GM18508 (cell line): ENCODE data around the gene ATP2A2.
"Not testable (repeated sequence)": the region's sequence is repeated elsewhere in the genome, so short reads cannot be mapped to it uniquely, and the experiment has no call there.

Experiments
- ATAC-seq: cut with Tn5 transposase; IDR thresholded peaks from one replicate; pipeline ENCODE4 v1.9.1; 2021; ENCODE audit warnings: moderate number of reproducible peaks; ENCODE audit not compliant: insufficient read depth, unreplicated experiment

ATP2A2 gene

DNA sequence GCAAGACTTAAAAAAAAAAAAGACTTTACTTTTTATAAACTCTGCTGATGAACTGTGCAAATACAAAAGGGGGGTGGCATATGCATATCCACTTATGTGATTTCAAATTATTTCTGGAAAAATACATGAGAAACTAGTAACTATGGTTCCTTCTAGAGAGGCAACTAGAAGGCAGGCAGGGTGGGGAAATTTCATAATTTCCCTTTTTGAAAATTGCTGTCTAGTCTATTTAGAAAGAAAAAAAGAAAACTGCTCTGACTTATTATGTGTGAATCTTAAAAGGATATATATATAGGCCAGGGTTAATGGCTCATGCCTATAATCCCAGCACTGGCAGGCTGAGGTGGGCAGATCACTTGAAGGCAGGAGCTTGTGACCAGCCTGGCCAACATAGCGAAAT is 80.2 kb downstream of the ATP2A2 start:
- no peak for ATAC-seq

DNA sequence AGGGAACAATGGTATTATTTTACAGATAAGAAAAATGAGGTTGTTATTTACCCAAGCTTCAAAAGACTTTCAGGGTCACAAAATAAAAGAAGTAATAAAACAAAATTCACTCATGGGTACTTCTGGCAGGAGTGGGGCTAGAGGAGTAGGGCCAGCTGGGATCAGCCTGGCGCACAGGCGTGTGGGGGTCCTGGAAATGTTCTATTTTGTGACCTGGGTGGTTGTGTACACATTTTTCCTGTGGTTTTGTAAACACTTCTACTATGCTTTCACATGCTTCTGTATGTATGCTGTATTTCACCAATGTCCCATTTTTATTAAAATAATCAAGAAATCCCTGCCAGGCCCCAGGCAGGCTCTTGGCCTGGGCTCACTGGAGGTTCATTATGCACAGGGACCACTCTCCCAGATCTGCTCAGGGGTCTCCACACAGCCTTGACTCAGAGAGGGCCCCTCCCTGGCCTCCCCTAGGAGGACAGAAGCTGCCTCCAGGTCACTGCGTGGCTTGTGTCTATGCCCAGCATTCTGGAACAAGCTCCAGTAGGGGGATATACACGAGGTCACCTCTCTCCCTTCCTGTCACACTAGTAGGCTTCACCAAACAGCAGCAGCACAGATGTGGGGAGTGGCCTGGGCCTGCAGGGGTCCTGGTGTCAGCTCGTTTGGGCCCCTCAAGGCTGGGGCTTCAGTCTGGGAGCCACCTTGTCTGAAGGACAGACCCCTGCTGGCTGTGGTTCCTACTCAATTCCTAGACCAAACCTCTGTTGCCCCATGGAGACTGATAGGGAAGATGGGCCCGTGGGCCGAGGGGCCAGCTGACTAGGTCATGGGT is 84.7 kb downstream of the ATP2A2 start:
- no peak for ATAC-seq

DNA sequence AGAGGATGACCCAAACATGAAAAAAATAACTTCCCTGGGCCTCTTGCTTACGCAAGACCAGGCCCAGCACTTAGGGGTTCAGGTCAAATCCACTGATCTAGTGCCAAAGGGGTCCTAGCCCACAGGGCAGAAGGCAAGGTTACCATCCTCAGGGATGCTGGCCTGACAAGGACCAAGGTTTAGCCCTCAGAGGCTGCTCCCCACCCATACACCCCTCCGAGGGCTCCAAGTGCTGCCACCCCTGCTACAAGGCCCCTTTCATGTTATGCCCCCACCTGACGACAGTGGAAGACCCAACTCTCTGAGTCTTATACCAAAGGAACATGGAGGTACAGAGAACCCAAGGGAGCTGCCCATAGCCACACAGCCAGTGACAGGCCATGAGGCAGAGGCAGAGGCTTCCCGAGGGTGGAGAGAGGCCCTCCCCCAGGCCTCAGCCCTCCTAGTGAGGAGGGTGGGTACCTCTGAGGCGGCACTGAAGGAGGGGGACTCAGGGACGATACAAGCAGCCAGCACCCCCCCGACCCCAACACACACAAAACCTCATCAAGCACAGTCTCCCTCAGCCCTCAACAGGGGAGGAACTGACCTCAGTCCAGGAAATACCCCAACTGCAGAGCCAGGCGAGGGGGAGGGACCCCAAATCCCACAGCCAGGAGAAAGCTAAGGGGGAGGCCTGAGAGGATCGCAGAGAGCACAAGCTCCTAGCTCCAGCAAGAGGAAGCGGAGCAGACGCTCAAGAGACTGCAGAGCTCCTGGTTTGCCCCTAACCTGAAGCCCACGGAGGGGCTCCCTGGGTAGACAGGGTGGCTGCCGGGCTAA is 85.5 kb downstream of the ATP2A2 start:
- no peak for ATAC-seq

DNA sequence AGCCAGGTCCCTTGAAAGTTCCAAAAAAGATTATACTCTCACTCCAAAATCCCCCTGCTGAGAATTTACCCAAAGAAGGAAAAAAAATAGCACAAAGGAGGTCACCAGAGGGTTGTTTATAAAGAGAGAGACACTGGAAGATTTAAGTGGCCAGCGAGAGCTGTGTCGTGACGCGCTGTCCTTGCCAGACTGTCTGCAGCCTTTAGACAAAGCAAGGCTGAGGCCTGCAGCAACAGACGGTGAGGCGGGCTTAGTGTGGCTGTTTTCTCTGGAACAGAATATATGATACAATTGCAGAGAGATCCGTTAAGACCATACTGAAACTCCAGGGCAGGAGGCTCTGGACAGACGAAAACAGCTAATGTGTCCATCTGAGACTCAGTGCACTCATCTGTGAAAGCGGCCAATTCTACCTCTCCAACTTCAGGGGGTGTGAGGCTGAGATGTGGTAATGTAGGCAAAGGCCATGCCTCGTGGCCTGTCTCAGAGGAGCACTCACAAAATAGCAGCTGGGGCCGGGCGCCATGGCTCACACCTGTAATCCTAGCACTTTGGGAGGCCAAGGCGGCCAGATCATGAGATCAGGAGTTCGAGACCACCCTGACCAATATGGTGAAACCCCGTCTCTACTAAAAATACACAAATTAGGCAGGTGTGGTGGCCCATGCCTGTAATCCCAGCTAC is 86.3 kb downstream of the ATP2A2 start:
- no peak for ATAC-seq

DNA sequence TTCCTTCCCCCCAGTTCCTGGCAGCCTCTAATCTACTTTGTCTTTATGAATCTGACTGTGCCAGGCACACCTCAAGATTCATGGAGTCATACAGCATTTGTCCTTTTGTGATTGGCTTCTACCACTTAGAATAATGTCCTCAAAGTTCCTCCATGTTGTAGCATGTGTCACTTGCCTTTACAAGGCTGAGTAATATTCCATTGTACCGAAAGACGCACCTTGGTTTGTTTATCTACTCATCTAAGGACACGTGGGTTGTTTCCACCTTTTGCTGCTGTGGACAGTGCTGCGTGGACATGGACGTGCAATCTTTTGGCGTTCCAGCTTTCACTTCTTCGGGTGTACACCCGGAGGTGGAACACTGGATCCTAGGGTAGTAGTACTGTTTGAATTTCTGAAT is 88.9 kb downstream of the ATP2A2 start:
- no peak for ATAC-seq

DNA sequence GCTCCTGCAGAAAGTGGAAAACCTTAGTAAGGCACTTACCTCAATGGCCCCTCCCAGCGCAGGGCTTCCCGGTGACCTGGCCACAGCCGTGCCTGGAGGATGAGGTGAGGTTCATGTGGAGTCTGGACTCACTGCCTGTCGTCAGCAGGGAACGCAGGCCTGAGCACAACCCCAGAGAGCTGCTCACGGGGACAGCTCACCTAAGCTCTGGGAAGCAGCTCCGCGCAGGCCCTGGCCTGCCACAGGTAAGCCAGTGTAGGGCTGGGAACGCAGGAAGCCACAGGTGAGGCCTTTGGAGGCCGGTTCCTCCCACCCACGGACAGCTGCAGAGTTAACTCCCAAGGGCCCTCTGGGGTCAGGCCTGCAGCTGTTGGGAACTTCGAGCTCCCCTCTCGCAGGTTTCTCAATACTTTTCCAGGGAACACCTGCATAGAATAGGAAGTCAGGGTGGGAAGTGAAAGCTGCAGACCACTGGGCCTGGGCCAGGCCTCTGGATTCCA is 89.7 kb downstream of the ATP2A2 start:
- no peak for ATAC-seq

DNA sequence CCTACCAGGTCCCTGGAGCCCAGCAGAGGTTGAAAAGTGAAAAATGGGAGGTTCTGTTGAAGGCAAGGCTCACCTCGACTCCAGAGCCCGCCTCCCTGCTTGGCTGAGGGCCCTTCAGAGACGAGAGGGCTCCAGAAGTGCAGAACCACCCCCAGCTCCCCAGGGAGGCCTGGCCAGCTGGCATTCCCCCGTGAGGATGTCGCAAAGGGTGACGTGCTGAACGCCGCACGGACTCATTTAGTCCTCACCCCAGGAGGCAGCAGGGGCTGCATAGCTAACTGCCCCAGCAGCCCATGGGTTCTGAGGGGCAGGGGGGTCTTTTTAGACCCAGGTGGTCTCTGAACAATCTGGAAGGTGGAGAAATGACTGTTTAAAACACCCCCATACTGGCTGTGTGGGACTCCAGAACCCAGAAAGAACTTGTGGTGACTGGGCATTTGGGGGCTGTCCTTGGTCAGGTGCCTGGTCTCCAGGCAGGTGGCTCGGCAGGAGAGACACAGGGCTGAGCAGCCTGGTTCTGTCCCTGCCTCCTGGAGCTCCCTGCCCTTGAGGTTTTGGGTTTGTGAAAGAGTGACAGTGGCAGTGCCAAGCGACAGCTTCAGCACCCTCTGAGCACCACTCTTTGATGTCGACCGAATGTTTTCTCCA is 90.5 kb downstream of the ATP2A2 start:
- no peak for ATAC-seq

DNA sequence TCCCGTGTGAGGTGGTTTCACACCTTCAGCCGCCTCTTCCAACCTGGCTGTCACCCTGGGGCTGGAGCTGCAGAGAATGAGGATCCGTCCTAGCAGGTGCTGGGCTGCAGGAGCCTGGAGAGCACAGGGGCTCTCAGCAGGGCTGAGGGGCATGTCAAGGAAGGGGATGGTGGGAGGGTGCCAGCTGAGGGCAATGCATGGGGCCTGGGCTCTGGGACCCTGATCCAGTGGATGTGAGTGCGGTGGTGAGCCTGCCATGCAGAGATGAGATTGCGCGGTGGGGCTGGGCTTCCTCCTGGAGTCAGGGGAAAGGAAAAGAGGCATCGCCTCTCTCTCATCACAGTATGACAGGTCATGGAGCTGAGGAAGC is 91.0 kb downstream of the ATP2A2 start:
- no peak for ATAC-seq

DNA sequence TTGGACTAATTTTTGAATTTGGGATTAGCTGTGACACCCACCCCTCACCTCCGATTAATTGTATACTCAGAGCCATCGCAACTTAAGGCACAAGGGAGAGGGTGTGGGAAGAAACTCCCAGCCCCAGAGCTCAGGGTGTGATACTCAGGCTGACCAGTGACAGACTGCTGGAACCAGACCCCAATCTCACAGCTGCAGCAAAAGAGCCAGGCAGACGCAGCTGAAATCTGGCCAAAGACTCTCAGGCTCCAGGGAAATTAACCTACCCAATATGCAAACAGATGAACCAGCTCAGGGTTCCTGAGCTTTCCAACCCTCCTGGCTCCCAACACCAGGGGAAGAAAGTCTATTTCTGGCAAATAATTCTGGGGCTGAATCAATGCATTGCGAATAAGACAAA is 92.0 kb downstream of the ATP2A2 start:
- no peak for ATAC-seq

DNA sequence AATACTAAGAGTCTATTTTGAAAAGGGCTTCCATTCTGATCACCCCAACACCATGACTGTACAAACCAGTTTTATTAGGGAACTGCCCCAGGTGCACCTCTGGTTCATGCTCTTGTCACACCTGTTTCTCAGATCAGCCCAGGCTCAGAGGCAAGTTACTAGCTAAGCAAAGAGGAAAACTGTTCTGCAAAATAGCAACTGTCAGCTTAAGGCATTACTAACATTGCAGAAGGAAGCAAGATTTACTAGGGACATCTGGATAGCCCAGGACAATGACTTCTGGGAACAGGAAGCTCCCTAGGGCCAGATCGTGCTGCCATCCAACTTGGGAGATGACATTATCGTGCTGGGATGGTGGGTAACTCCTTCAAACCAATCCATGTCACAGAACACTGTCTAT is 92.4 kb downstream of the ATP2A2 start:
- no peak for ATAC-seq

DNA sequence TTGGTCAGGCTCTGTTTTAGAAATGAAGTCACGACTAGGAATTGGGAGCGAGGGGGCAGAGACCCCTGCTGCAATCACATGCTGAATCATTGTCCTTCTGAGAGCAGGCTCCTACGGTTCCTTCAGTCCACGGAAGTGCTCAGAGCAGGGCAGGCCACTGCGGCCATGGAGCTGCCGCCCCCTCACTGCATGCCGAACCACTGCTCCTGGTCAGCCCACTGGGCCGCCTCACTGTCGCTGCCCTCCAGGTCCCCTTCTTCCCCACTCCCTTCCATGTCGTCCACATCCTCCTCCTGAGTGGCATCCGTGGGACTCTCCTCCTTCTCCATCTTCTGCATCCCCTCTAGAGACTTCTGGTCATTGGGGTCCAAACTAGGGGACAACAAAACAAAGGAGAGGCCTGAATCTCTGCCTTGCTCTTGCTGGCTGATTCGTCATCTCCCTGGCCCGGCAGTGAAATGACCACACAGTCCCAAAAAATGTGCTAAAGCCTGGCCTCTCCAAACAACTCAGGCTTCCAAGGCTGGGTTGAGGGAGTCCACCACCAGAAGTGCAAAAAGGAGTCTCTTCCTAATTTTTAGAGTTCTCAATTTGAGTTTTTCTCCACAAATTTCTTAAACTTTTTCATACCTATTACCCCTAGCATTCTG is 93.0 kb downstream of the ATP2A2 start:
- ATAC-seq: no peak

DNA sequence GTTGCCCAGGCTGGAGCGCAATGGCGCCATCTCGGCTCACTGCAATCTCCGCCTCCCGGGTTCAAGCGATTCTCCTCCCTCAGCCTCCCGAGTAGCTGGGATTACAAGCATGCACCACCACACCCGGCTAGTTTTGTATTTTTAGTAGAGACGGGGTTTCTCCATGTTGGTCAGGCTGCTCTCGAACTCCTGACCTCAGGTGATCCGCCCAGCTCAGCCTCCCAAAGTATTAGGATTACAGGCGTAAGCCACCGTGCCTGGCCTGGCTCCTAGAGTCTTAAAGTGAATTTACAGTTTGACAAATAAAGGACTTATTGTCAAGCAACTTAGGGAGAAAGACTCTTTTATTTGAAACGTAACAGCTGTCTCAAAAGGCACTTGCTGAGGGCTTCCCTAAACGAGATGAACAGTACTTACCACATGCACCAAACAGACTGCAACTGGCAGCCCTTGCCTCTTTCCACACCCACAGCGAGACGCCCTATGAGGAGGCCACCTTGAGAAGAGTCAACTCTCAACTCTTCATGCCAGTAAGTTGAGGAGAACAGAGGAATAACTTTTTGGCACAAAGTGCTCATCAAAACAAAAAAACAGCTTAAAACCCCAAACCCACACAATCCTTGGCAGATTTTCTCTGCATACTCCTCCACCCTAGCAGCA is 97.2 kb downstream of the ATP2A2 start:
- not testable (repeated sequence) for ATAC-seq

DNA sequence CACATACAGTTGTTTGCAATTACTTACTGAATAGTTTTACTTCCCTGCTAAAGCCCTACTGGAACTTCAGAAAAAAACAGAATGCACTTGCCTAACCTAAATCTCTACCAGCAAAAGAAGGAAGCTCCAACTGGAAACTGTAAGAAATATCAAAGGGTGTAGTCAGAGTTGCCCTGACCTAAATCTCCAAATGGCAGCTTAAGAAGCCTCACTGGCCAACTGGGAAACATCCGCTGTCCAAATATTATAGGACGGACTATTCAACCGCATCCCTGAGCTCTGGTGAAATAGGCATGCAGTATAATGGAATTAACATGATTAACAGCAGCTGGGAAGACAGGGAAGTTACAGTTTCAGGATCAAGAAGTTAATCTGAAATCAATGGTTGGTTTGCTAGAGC is 98.2 kb downstream of the ATP2A2 start:
- no peak for ATAC-seq

DNA sequence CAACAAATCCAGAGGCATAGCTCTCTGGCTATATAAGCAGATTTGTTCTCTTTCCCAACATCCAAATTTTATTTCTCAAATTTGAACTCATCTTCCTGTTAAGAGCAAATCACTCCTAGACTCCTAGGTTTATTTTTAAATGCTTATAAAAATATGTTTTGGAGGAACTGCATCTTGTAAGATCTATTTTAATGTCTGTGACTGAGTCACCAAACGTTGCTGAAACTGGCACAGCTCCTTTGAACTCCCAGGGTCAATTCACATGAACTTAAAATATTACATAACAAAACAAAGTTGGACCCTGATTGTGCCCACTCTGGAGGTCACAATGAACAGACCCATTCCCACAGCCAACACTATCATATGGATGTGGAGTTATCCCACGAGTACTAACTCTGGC is 98.6 kb downstream of the ATP2A2 start:
- ATAC-seq: no peak

DNA sequence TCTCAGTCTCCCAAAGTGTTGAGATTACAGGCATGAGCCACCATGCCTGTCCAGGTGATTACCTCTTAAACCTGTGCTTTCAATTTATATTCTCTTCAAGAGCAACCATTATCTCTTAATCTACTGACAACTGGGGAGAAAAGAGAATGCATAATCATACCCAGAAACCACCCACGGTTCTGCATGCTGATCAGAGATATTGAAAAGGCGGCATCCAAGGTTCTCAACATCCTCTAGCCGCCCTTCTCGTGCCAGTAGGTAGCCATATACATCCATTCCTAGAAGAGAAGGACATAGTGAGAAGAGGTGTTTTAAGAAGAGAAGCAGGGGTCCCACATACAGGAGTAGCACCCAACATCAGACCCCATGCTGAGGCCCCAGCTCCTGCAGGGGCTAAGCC is 101.6 kb downstream of the ATP2A2 start:
- no peak for ATAC-seq
